T-cell (primary cell): ENCODE results near the gene PPP2R5A. TPM values are rescaled to one million over a fixed set of nuclear protein-coding genes. Genes with fewer than 3 reads are reported as not detected.

Source experiments
- ATAC-seq, 4 experiments: fragments of 200-7000 bp in 3 of 4; fragments of 150-1000 bp in 1 of 4; cut with Tn5 transposase; replicated peaks in 1 of 4; 1 replicate in 3 of 4; 2 replicates in 1 of 4; pipeline ENCODE4 v1.10.0; 2021; ENCODE audit warnings: moderate library complexity in 3 of 4, mild to moderate bottlenecking in 2 of 4, moderate number of reproducible peaks in 1 of 4
- CTCF ChIA-PET, 2 donors: fragments of 300-600 bp; sonication (Branson Sonifier 250); formaldehyde crosslinking; loops; one replicate each; lab custom pipeline; 2022; ENCODE audit warnings: antibody characterized with exemption in 2 of 2; lab: Charles Lee
- POLR2A ChIA-PET, 2 donors: fragments of 300-600 bp; sonication (Branson Sonifier 250); formaldehyde crosslinking; loops; one replicate each; lab custom pipeline; 2022; ENCODE audit warnings: antibody characterized with exemption in 2 of 2; lab: Charles Lee
- DNase-seq, 35 experiments: peaks; one replicate each; pipeline versions ENCODE4 v3.0.0 to v3.0.0-alpha.2; 2013 to 2023
- H3K27ac ChIP-seq: one replicate; pipeline ENCODE4 v1.5.1; 2013; ENCODE audit warnings: low read length
- H3K27me3 ChIP-seq, 2 experiments: replicated peaks in 1 of 2; 1 replicate in 1 of 2; 2 replicates in 1 of 2; pipeline versions ENCODE4 v1.6.1 to v1.7.0; 2013; ENCODE audit warnings: low read length in 1 of 2, mixed read lengths in 1 of 2; ENCODE audit not compliant: control insufficient read depth in 2 of 2, insufficient read depth in 2 of 2; ENCODE audit errors: extremely low read depth in 1 of 2
- H3K36me3 ChIP-seq, 2 donors: 1 replicate in 1 of 2; 2 replicates in 1 of 2; pipeline versions ENCODE4 v1.6.1 to v1.7.0; 2013; ENCODE audit warnings: low read length in 1 of 2; ENCODE audit not compliant: control insufficient read depth in 2 of 2, insufficient read depth in 1 of 2; ENCODE audit errors: extremely low read depth in 1 of 2
- H3K4me1 ChIP-seq, 2 experiments: 1 replicate in 1 of 2; 2 replicates in 1 of 2; pipeline versions ENCODE4 v1.6.1 to v1.7.0; 2013; ENCODE audit warnings: low read length in 2 of 2, mixed read lengths in 1 of 2; ENCODE audit not compliant: insufficient read depth in 2 of 2, control insufficient read depth in 1 of 2; ENCODE audit errors: extremely low read depth in 1 of 2
- H3K4me3 ChIP-seq, 2 donors: 1 replicate in 1 of 2; 2 replicates in 1 of 2; pipeline versions ENCODE4 v1.5.1 to v1.7.0; 2013; ENCODE audit warnings: mild to moderate bottlenecking in 2 of 2, low read length in 1 of 2, moderate library complexity in 1 of 2; ENCODE audit not compliant: control insufficient read depth in 1 of 2; ENCODE audit errors: extremely low read depth in 1 of 2
- H3K9me3 ChIP-seq: 2 replicates; pipeline ENCODE4 v1.7.0; 2013
- H3K27ac Mint-ChIP-seq, 2 donors: one replicate each; pipeline ENCODE4 v1.8.0; 2020 to 2021; ENCODE audit warnings: mild to moderate bottlenecking in 2 of 2, mixed read lengths in 2 of 2
- H3K27me3 Mint-ChIP-seq, 2 donors: one replicate each; pipeline ENCODE4 v1.8.0; 2021 to 2022; ENCODE audit warnings: mixed read lengths in 2 of 2
- H3K36me3 Mint-ChIP-seq: one replicate; pipeline ENCODE4 v1.8.0; 2021; ENCODE audit warnings: mixed read lengths
- H3K4me1 Mint-ChIP-seq, 3 donors: one replicate each; pipeline ENCODE4 v1.8.0; 2020 to 2022; ENCODE audit warnings: mixed read lengths in 3 of 3, mild to moderate bottlenecking in 1 of 3
- H3K4me3 Mint-ChIP-seq, 3 donors: one replicate each; pipeline ENCODE4 v1.8.0; 2020 to 2022; ENCODE audit warnings: mild to moderate bottlenecking in 3 of 3, mixed read lengths in 3 of 3, moderate library complexity in 3 of 3
- H3K9me3 Mint-ChIP-seq, 3 donors: one replicate each; pipeline ENCODE4 v1.8.0; 2020 to 2022; ENCODE audit warnings: mixed read lengths in 3 of 3
- WGBS: methylation state at CpG from one replicate; pipeline ENCODE4 v1.1.5; 2013; ENCODE audit warnings: missing lambda C conversion rate; ENCODE audit not compliant: insufficient coverage; 5-methylcytosine and 5-hydroxymethylcytosine counted together
- total RNA-seq, 35 experiments: library from RNA in 6 of 35; stranded (reverse) in 6 of 35; fragments of 120-200 nt in 1 of 35; gene quantifications; one replicate each; pipeline versions ENCODE4 v1.2.1 to v1.2.4 and lab custom pipeline; 2013 to 2026

The PPP2R5A gene
- total RNA-seq, 5 donors from 2014 or later (not counting 1 experiment from before 2014, with no cell fraction given), result 40.4 to 51.1 (median 46.7) TPM

DNA sequence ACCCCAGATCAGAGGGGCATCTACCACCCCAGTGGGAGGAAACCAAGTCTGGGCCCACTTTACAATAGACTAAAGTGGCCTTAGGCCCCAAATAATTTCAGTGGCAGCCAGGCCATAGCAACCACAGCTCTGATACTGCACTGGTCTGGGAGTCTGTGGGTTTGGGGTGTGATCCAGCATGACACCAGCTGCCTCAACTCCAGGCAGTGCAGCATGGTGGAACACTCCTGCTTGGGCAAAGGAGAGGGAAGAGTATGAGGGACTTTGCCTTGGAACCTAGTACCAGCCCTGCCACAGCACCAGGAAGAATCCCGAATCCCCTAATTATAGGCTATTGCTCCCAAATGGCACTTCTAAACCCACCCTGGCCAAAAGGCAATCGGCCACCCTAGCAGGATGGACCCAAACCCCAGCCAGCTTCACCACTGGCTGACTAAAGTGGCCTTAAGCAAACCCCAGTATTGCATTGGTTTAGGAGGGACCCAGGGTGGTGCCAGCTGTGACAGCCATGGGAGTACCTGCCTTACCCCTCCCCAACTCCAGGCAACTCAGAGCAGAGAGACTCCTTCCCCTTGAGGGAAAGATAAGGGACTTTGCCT, 82.4 kb downstream of the PPP2R5A start:
- ATAC-seq, result peak in 3 of 4 experiments; percentile 37 to 54 (median 38)
- Histone ChIP-seq H3K36me3 (peaks cover 12 to 40% of the 10 kb centered on the region in 2 donors), H3K4me1 (peaks cover 0 to 3% of the 10 kb centered on the region in 2 experiments), H3K27ac (no peak overlapping the region), H3K9me3 (no peaks in the 10 kb centered on the region), H3K27me3 (no peaks in the 10 kb centered on the region), H3K4me3 (no peak overlapping the region)
- Mint-ChIP-seq H3K27me3 (no peaks in the 10 kb centered on the region), H3K4me3 (no peak overlapping the region), H3K9me3 (peaks cover 0 to 4% (median 3%) of the 10 kb centered on the region in 3 donors), H3K36me3 (peaks cover 52% of the 10 kb centered on the region), H3K4me1 (peaks cover 0 to 5% (median 2%) of the 10 kb centered on the region in 3 donors), H3K27ac (peak overlapping the region in 1 of 2 donors; percentile 16)
- DNase-seq, result no peak
- ChIA-PET POLR2A (interaction anchor here in 1 of 2 donors (0.6 kb wide), 1 partner anchor 77 kb away, joined by 5 read pairs; no protein-coding TSS in a partner anchor), CTCF (interaction anchor here (0.6 to 5.6 kb wide), 15 partner anchors 74 to 687 kb away, joined by 3 to 81 read pairs (median 5); partner anchors contain the start of genes DTL (in 1 of the 2) and INTS7 (in 1 of the 2))
- no CpG with 5 or more reads among the region's 2 CpGs for WGBS

DNA sequence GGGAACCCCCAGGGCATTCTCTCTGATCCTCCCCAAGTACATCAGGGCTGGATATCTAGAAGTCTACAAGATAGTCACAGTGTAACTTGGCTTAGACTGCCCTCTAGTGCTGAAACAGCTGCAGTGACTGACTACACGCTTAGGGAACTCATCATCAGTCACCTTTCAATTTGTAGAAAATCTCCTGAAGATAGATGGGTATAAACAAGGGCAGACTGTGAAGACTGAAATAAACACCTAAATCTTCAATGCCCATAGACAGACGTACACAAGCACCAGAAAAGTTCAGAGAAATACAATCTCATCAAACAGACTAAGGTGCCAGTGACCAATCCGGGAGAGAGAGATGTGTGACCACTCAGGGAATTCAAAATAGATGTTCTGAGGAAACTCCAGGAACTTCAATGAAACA, 82.9 kb downstream of the PPP2R5A start:
- Histone ChIP-seq H3K9me3 (no peaks in the 10 kb centered on the region), H3K4me1 (peaks cover 0 to 3% of the 10 kb centered on the region in 2 experiments), H3K4me3 (no peak overlapping the region), H3K36me3 (peaks cover 12 to 37% of the 10 kb centered on the region in 2 donors), H3K27ac (no peak overlapping the region), H3K27me3 (no peaks in the 10 kb centered on the region)
- ChIA-PET CTCF (interaction anchor here (0.6 to 5.6 kb wide), 14 partner anchors 9 to 687 kb away, joined by 3 to 81 read pairs (median 4); partner anchors contain the start of genes DTL (in 1 of the 2) and INTS7 (in 1 of the 2)), POLR2A (interaction anchor here in 1 of 2 donors (0.6 kb wide), 1 partner anchor 77 kb away, joined by 5 read pairs; no protein-coding TSS in a partner anchor)
- ATAC-seq, result peak; percentile 65 to 80 (median 77)
- H3K36me3 Mint-ChIP-seq, result peaks cover 56% of the 10 kb centered on the region
- H3K27me3 Mint-ChIP-seq, result no peaks in the 10 kb centered on the region
- H3K4me3 Mint-ChIP-seq, result no peak overlapping the region
- peak in 33 of 35 experiments; percentile 19 to 78 (median 38) for DNase-seq
- H3K9me3 Mint-ChIP-seq, result peaks cover 0 to 4% (median 3%) of the 10 kb centered on the region in 3 donors
- H3K4me1 Mint-ChIP-seq, result peaks cover 0 to 5% (median 2%) of the 10 kb centered on the region in 3 donors
- WGBS, result 100% methylated on average over 1 of the region's 3 CpGs
- no peak overlapping the region for H3K27ac Mint-ChIP-seq

DNA sequence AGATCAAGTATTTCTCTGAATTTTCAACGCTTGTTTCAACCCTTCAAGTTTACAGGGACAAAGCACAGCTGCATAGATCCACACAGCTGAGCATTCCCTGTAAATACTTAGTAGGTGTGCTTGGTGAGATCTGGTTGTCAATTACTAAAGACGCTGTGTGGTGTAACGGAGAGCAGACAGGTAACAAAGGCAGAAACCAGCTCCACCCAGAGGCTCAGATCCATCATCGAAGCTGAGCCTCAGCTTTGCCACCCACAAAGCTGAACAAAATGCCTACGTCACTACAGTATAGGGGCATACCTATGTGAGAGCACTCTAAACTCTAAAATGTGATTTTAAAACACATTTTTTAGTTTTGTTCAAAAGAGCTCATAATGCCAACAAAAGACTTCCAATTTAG, 90.8 kb downstream of the PPP2R5A start:
- CTCF ChIA-PET, result interaction anchor here in 1 of 2 donors (0.9 to 1.7 kb wide), 2 partner anchors 7 to 305 kb away, joined by 5 read pairs; no protein-coding TSS in a partner anchor
- ATAC-seq, result no peak

DNA sequence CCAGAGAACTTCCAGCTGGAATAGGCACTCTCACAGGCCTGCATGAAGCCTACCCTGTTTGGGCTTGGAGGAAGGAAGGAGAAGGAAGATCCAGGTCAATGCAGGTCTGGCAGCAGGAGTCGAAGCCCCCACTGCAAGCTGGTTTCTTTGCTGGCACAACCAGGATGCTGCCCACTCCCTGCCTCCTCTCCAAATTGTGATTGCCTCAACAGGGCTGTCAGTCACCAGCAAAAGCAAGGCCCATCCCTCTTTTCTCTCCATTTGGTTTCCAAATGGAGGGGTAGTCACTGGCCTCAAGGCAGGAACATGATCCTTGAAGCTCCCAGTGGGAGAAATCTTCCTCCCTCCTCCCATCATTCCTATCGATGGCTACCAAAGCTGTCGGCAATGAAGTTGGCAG, 92.4 kb downstream of the PPP2R5A start:
- no peak for DNase-seq
- WGBS, result 100% methylated on average over 1 of the region's 3 CpGs
- Histone ChIP-seq H3K4me3 (no peak overlapping the region), H3K36me3 (peaks cover 13 to 42% of the 10 kb centered on the region in 2 donors), H3K4me1 (no peaks in the 10 kb centered on the region), H3K27me3 (no peaks in the 10 kb centered on the region), H3K9me3 (no peaks in the 10 kb centered on the region), H3K27ac (no peak overlapping the region)
- POLR2A ChIA-PET, result no interaction called here
- no peaks in the 10 kb centered on the region for H3K9me3 Mint-ChIP-seq
- no peak for ATAC-seq
- CTCF ChIA-PET, result interaction anchor here (0.6 to 1.7 kb wide), 2 partner anchors 9 to 266 kb away, joined by 4 to 5 read pairs; no protein-coding TSS in a partner anchor
- H3K36me3 Mint-ChIP-seq, result peaks cover 64% of the 10 kb centered on the region
- H3K27me3 Mint-ChIP-seq, result no peaks in the 10 kb centered on the region
- H3K27ac Mint-ChIP-seq, result peak overlapping the region in 1 of 2 donors; percentile 34
- H3K4me1 Mint-ChIP-seq, result no peaks in the 10 kb centered on the region
- no peak overlapping the region for H3K4me3 Mint-ChIP-seq

More for the DNA sequence above, 90.8 kb downstream of the PPP2R5A start:
- H3K36me3 Mint-ChIP-seq, result peaks cover 69% of the 10 kb centered on the region
- no peaks in the 10 kb centered on the region for H3K27me3 ChIP-seq
- peak overlapping the region; percentile 13 to 41 for H3K27ac Mint-ChIP-seq
- no peaks in the 10 kb centered on the region for H3K4me1 ChIP-seq
- no peaks in the 10 kb centered on the region for H3K4me1 Mint-ChIP-seq
- no CpG with 5 or more reads among the region's 5 CpGs for WGBS
- peaks cover 10 to 45% of the 10 kb centered on the region in 2 donors for H3K36me3 ChIP-seq
- H3K9me3 ChIP-seq, result no peaks in the 10 kb centered on the region
- no peaks in the 10 kb centered on the region for H3K9me3 Mint-ChIP-seq
- H3K4me3 ChIP-seq, result no peak overlapping the region
- no peak overlapping the region for H3K27ac ChIP-seq
- DNase-seq, result no peak
- POLR2A ChIA-PET, result interaction anchor here in 1 of 2 donors (0.5 kb wide), 1 partner anchor 25 kb away, joined by 7 read pairs; no protein-coding TSS in a partner anchor
- no peak overlapping the region for H3K4me3 Mint-ChIP-seq
- H3K27me3 Mint-ChIP-seq, result no peaks in the 10 kb centered on the region

DNA sequence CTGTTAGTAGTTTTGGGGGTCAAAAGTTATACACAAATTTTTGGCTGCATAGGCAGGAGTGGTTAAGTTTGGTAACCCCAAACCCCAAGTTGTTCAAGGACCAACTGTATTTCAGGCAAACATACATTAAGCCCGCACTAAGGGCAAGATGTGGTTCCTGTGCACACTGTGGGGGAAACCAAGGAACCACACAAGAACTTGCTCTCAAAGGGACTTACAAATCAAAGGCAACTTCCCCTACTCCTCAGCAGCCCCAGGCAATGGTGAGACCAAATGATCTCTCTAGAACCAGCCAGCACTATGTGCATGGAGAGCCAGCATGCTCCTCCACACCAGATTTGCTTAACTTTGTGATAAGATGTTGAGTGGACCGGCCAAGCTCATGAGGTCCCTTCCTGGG, 94.2 kb downstream of the PPP2R5A start:
- ChIA-PET POLR2A (no interaction called here), CTCF (no interaction called here)
- no peaks in the 10 kb centered on the region for H3K27me3 ChIP-seq
- ATAC-seq (no peak), DNase-seq (no peak)
- H3K4me3 Mint-ChIP-seq, result no peak overlapping the region
- H3K27me3 Mint-ChIP-seq, result no peaks in the 10 kb centered on the region
- peaks cover 13 to 54% of the 10 kb centered on the region in 2 donors for H3K36me3 ChIP-seq
- H3K36me3 Mint-ChIP-seq, result peaks cover 63% of the 10 kb centered on the region
- peak overlapping the region in 1 of 2 donors; percentile 28 for H3K27ac Mint-ChIP-seq
- no peaks in the 10 kb centered on the region for H3K4me1 Mint-ChIP-seq
- WGBS, result 80% methylated on average over 1 of the region's 2 CpGs
- no peaks in the 10 kb centered on the region for H3K9me3 ChIP-seq
- no peak overlapping the region for H3K27ac ChIP-seq
- no peaks in the 10 kb centered on the region for H3K4me1 ChIP-seq
- no peak overlapping the region for H3K4me3 ChIP-seq
- H3K9me3 Mint-ChIP-seq, result no peaks in the 10 kb centered on the region

DNA sequence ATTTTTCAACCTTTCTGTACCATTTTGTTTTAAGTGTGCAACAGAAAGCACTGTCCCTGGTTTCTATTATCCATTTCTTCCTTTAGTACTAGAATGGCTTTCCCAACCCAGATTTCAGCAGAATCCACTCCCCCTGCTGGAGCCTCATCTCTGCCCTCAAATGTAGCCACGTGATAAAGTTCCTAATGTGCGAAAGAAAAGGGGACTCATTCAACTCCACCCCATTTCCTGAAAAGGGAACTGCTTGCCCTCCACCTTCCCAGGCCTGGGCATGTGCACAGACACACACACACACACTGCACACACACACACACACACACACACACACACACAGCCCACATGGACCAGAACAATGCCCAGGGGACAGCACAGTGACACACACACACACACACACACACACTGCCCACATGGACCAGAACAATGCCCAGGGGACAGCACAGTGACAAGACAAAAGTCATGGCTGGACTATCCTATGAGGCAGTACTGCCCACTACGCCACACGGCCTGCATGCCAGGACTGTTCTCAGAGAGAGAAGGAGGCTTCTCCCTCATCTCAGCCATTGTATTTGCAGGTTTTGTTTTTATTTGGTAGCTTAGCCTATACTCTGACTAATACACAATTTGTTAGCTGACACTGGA, 96.3 kb downstream of the PPP2R5A start:
- DNase-seq, result no peak
- peaks cover 0 to 7% of the 10 kb centered on the region in 2 experiments for H3K4me1 ChIP-seq
- Mint-ChIP-seq H3K9me3 (no peaks in the 10 kb centered on the region), H3K27ac (no peak overlapping the region), H3K4me3 (no peak overlapping the region), H3K4me1 (peaks cover 0 to 4% (median 2%) of the 10 kb centered on the region in 3 donors), H3K27me3 (no peaks in the 10 kb centered on the region), H3K36me3 (peaks cover 74% of the 10 kb centered on the region)
- no peak for ATAC-seq
- WGBS, result 83% methylated on average over 3 of the region's 4 CpGs
- H3K27me3 ChIP-seq, result no peaks in the 10 kb centered on the region
- POLR2A ChIA-PET, result no interaction called here
- H3K9me3 ChIP-seq, result no peaks in the 10 kb centered on the region
- CTCF ChIA-PET, result interaction anchor here in 1 of 2 donors (1.6 kb wide), 1 partner anchor 74 kb away, joined by 4 read pairs; no protein-coding TSS in a partner anchor
- H3K4me3 ChIP-seq, result no peak overlapping the region
- H3K36me3 ChIP-seq, result peaks cover 22 to 63% of the 10 kb centered on the region in 2 donors
- H3K27ac ChIP-seq, result no peak overlapping the region
